Testis (tissue), 3 donors: ENCODE data around the gene PSMA5. TPM values are rescaled to one million over a fixed set of nuclear protein-coding genes. Genes with fewer than 3 reads are reported as not detected.

Experiments used
- DNase-seq: peaks from one replicate; pipeline ENCODE4 v3.0.0-alpha.2; 2019
- H3K27ac ChIP-seq, 2 donors: fragments of 200-600 bp; sonication (generic); one replicate each; pipeline ENCODE4 v1.5.1; 2019
- H3K27me3 ChIP-seq: fragments of 200-600 bp; sonication (generic); one replicate; pipeline ENCODE4 v1.5.1; 2019
- H3K36me3 ChIP-seq: fragments of 200-600 bp; sonication (generic); one replicate; pipeline ENCODE4 v1.5.1; 2017; ENCODE audit warnings: low read depth; ENCODE audit errors: missing control alignments
- H3K4me1 ChIP-seq: fragments of 200-600 bp; sonication (generic); one replicate; pipeline ENCODE4 v1.5.1; 2019
- H3K4me3 ChIP-seq, 2 donors: fragments of 200-600 bp; sonication (generic); one replicate each; pipeline ENCODE4 v1.5.1; 2017 to 2019
- H3K9me3 ChIP-seq: fragments of 200-600 bp; sonication (generic); one replicate; pipeline ENCODE4 v1.5.1; 2017
- CTCF ChIP-seq, 3 experiments: fragments of 450-650 bp in 2 of 3; fragments of 200-600 bp in 1 of 3; sonication (generic) in 1 of 3; IDR thresholded peaks; one replicate each; pipeline ENCODE4 v1.5.1; 2016 to 2019; ENCODE audit warnings: antibody characterized with exemption in 3 of 3, mild to moderate bottlenecking in 2 of 3, moderate library complexity in 1 of 3
- POLR2A ChIP-seq: fragments of 450-650 bp; IDR thresholded peaks from one replicate; pipeline ENCODE4 v1.6.1; 2017; ENCODE audit warnings: antibody characterized with exemption, mild to moderate bottlenecking, moderate library complexity
- WGBS, 2 donors: methylation state at CpG; one replicate each; pipeline ENCODE4 v1.1.5; 2018; 5-methylcytosine and 5-hydroxymethylcytosine counted together
- intact Hi-C: fragments of 100-400 bp; cut with DNase I; formaldehyde crosslinking; loops from one replicate; pipeline ENCODE4 v1.15.1; 2023; ENCODE audit warnings: low total_unique reads
- polyA plus RNA-seq: library from polyadenylated mRNA; stranded (reverse); fragments of 350-450 nt; fragmentation: Illumina TruSeq; extraction: RNeasy Lipid Tissue Mini Kit (QIAGEN cat#74804); gene quantifications from one replicate; pipeline ENCODE4 v1.2.3, GENCODE V29; 2014; ENCODE audit warnings: low read depth, low replicate concordance; ENCODE audit not compliant: insufficient read depth
- total RNA-seq, 2 donors: library from RNA; depleted of rRNA; stranded (reverse); fragments of >200 nt; gene quantifications; one replicate each; pipeline ENCODE4 v1.2.3, GENCODE V29; 2016

PSMA5 gene
- total and polyA plus RNA-seq, 3 donors from 2014 or later, result 30.9 to 72.0 (median 56.9) TPM

GRCh38 chr1:109388208-109388711 is 38.0 kb downstream of the PSMA5 start:
- 94% methylated on average over 5 of the region's 5 CpGs for WGBS, 2 donors
- TF ChIP-seq POLR2A, result no peak
- no peak for TF ChIP-seq CTCF (IDR thresholded peaks at IDR 0.05)
- Histone ChIP-seq H3K4me3 (no peak overlapping the region), H3K27ac (peak overlapping the region; percentile 13 to 82), H3K36me3 (no peaks in the 10 kb centered on the region), H3K4me1 (peaks cover 58% of the 10 kb centered on the region), H3K9me3 (no peaks in the 10 kb centered on the region), H3K27me3 (no peaks in the 10 kb centered on the region)
- no peak for DNase-seq
- intact Hi-C loops, result loop anchor here (10.0 kb wide), 1 partner anchor 83 kb away; the partner anchor contains the start of gene MYBPHL

- Histone ChIP-seq H3K9me3 (no peaks in the 10 kb centered on the region), H3K27me3 (no peaks in the 10 kb centered on the region), H3K4me3 (no peak overlapping the region), H3K27ac (peak overlapping the region in 1 of 2 donors; percentile 76), H3K4me1 (peaks cover 42% of the 10 kb centered on the region), H3K36me3 (no peaks in the 10 kb centered on the region)
- WGBS, 2 donors, result 83 to 86% methylated on average over 2 of the region's 2 CpGs
- no peak for DNase-seq
- intact Hi-C loops, result loop anchor here (10.0 kb wide), 1 partner anchor 81 kb away; the partner anchor contains the start of gene MYBPHL
- TF ChIP-seq POLR2A (no peak), CTCF (IDR thresholded peaks at IDR 0.05) (no peak)
Observed at GRCh38 chr1:109386054-109386717, 40.1 kb downstream of the PSMA5 start.

- Histone ChIP-seq H3K27me3 (no peaks in the 10 kb centered on the region), H3K27ac (peak overlapping the region in 1 of 2 donors; percentile 76), H3K9me3 (no peaks in the 10 kb centered on the region), H3K4me1 (peaks cover 37% of the 10 kb centered on the region), H3K36me3 (no peaks in the 10 kb centered on the region), H3K4me3 (no peak overlapping the region)
- WGBS, 2 donors, result 33 to 45% methylated on average over 2 of the region's 2 CpGs
- peak; percentile 82 for DNase-seq
- intact Hi-C loops, result loop anchor here (10.0 kb wide), 1 partner anchor 81 kb away; the partner anchor contains the start of gene MYBPHL
- TF ChIP-seq POLR2A (no peak), CTCF (IDR thresholded peaks at IDR 0.05) (no peak)
Observed at GRCh38 chr1:109385417-109385816, 40.8 kb downstream of the PSMA5 start.

GRCh38 chr1:109383854-109384253 is 42.4 kb downstream of the PSMA5 start:
- WGBS, 2 donors, result 72 to 76% methylated on average over 7 of the region's 7 CpGs
- DNase-seq, result no peak
- Histone ChIP-seq H3K9me3 (no peaks in the 10 kb centered on the region), H3K36me3 (no peaks in the 10 kb centered on the region), H3K4me1 (peaks cover 21% of the 10 kb centered on the region), H3K27me3 (no peaks in the 10 kb centered on the region), H3K27ac (peak overlapping the region in 1 of 2 donors; percentile 76), H3K4me3 (no peak overlapping the region)
- intact Hi-C loops, result loop anchor here (10.0 kb wide), 1 partner anchor 79 kb away; the partner anchor contains the start of gene MYBPHL
- TF ChIP-seq POLR2A (no peak), CTCF (IDR thresholded peaks at IDR 0.05) (no peak)
